ENCODE data around the gene SDK2. TPM values are rescaled to one million over a fixed set of nuclear protein-coding genes. Genes with fewer than 3 reads are reported as not detected.

Gene SDK2
- total RNA-seq, 1 experiment from 2014 or later: 0.14 TPM

DNA sequence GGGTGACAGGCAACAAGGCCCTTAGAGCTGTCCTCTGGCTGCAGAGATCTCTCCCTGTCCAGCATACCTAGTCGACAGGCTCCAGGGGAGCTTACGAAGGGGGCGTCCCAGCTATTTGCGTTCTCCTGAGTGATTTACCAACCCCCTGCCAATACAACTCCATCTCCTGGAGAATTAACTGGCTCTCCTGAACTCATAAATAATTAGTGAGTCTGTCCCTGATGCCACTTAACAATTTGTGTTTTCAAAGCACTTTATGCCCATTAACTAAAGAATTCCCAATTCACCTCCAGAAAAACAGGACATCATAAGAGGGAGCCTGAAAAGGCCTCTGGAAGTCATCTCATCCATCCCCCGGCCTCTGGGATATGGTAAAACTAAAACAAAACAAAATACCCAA is 26.7 kb downstream of the SDK2 start:
- in situ Hi-C loops (cut with HindIII; ENCODE audit: low pct_unique_long_range_greater_than_20kb, low sequenced_read_pairs): no loop called here
- DNase-seq (ENCODE audit: low read depth): no peak

DNA sequence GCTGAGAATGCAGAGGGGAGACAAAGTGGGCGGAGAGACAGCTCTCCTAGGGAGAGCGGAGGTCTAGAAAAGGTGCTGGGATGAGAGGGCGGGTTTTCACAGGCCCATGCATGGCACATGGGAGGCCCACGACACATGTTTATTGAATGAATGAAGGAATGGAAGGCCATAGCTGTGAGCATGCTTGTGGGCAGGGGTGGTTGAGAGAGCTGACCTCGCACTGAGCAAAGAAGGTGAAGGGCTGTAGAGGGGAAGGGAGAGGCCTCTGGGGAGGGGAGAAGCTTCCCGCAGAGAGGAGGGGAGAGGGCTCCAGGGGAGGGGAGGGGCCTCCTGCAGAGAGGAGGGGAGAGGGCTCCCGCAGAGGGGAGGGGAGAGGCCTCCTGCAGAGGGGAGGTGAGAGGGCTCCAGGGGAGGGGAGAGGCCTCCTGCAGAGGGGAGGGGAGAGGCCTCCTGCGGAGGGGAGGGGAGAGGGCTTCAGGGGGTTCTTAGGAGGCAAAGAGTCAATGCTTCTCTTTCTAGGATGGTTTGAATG is 27.3 kb downstream of the SDK2 start:
- in situ Hi-C loops (cut with HindIII; ENCODE audit: low pct_unique_long_range_greater_than_20kb, low sequenced_read_pairs): no loop called here
- no peak for DNase-seq (ENCODE audit: low read depth)

DNA sequence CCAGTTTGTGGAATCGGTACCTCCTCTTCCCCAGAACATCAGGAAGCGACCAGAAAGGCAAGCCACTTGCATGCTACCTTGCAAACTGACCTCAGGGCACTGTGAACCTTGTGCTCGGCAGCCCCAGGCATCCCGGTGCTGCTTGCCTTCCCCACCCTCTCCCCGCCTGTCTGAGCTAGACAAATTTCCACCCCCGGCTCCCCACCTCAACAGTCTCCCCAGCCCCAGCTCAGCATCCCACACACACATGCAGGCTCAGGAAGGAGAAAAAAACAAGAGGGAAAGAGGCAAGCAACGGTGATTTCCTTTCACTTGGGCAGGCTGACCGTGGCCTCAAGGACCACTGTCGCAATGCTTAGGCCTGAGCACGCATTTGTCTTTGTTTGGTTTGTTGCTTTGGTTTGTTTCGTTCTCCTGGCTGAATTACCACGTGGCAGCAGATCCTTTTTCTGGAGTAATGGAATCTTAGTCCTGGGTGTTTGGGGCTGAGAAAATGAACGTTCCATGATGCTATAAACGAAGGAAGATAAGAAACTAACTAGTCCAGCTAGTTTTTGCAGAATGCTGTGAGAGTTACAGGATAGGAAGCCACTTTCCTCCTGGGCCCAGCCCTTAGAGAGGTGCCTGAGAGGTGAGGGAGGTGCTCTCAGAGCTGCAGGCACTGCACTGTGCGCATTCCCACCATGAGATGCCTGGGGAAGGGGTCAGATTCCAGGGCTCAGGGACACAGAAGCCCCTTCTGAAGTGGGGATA is 27.9 kb downstream of the SDK2 start:
- no peak for DNase-seq (ENCODE audit: low read depth)
- in situ Hi-C loops (cut with HindIII; ENCODE audit: low pct_unique_long_range_greater_than_20kb, low sequenced_read_pairs): no loop called here

DNA sequence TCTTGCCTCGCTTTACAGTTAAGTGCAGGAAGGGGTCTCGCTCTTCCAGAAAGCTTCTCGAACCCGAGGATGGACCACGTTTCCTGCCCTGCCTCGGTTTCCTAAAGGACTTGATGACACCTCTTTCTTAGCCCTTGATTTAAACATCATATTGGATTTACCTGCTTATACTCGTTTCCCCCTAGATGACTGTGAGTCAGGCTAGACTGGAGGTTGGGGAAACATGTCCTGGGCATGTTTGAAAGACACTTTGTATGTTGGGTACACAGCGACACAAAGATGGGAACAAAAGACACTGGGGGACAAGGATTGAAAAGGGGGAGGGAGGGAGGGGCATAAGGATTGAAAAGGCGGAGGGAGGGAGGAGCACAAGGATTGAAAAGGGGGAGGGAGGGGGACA is 30.0 kb downstream of the SDK2 start:
- no peak for DNase-seq (ENCODE audit: low read depth)
- in situ Hi-C loops (cut with HindIII; ENCODE audit: low pct_unique_long_range_greater_than_20kb, low sequenced_read_pairs): no loop called here

DNA sequence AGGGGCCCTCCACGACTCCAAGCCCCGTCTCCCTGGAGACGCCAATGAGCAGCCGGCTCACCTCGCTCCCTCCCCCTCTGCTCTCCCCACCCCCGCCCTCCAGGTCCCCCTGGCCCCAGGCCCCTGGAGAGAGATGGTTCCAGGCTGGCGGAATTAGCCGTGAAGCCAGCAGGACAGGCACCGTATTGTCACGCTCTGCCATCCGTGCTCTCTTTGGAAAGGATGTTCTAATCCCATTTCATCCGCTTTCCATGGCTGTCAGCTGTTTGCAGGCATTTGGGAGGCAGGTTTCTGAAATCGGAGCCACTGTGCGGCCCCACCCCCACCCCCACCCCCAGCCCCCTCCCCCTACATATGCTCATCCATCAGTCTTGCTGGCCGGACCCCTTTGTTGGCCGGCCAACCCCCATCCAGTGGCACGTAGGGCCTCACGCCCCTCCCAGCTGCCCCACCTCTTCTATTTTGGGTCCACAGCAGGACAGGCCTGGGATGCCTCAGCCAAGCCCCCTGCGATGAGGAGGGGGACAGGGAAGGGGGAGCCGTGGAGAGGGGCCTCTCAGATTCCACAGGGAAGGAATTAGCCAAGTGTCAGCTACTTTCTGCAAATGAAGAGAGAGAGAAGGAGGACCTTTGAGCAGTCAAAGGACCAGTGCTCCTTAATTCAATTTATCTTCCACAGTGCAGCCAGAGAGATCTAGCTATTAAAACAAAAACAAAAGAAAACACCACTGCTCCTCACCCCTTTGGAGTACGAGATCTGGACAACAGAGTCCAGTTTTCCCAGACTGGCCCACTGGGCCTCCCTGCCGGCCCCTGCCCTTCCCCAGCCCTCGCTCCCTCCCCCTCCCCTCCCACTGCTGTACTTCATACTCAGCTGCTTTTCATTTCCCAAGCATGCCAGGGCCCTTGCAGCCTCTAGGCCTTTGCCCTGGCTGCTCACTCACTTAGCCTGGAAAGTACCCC is 30.7 kb downstream of the SDK2 start:
- in situ Hi-C loops (cut with HindIII; ENCODE audit: low pct_unique_long_range_greater_than_20kb, low sequenced_read_pairs): no loop called here
- no peak for DNase-seq (ENCODE audit: low read depth)

DNA sequence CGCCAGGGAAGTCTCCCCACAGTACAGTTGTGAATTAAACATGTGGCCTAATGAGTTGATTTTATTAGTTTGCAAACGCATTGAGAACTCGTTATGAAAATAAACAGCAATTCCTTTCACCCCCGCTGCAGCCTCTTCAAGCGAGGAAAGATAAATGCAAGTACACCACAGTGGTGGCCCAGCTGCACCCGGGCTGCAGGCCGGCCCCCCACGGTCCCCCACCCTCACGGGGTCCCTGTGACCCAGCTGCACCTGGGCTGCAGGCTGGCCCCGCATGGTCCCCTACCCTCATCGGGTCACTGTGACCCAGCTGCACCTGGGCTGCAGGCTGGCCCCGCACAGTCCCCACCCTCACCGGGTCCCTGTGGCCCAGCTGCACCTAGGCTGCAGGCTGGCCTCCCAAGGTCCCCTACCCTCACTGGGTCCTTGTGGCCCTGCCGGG is 32.2 kb downstream of the SDK2 start:
- DNase-seq (ENCODE audit: low read depth): no peak
- in situ Hi-C loops (cut with HindIII; ENCODE audit: low pct_unique_long_range_greater_than_20kb, low sequenced_read_pairs): no loop called here

DNA sequence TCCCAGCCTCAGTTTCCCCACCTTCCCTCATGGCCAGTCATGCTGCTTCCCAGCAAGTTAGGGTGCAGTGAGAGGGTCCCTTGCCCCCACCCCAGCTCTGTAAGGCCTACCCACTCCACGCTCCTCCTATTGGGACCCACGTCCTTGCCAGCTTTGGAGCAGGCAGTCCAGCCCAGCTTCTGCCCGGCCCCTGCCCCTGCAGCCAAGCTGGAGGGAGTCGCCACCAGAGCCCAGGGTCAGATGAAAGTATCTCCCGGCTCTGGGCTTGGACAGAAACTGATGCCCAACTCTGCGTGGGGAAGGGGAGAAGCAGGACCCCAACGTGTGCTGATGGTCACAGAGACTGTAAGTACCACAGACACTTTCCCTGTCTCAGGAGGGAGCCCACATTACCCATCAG is 32.6 kb downstream of the SDK2 start:
- in situ Hi-C loops (cut with HindIII; ENCODE audit: low pct_unique_long_range_greater_than_20kb, low sequenced_read_pairs): no loop called here
- DNase-seq (ENCODE audit: low read depth): no peak

DNA sequence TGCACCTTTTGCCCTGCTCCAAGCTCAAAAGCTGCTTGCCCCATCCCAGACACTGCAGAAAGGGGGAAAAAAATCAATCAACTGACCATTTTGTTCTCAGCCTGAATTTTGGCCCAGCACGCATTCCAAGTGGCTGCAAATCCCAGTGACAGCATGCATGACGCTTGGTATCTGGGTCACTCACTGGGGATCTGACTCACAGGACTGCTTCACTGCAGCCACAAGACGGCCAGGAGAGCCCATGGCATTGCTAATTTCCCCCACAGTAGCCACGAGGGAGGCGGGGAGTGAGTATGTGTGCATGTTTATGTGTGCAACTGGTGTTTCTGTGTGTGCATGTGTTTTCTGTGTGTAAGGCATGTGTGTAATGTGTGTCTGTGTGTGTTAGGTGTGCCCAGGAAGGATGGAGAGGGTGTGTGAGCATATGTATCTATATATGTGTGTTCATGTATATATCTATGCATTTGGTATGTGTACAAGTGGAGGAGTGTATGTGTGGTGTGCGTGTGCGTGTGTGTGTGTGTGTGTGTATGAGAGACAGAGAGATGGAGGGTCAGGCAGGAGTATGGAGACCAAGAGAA is 33.8 kb downstream of the SDK2 start:
- no peak for DNase-seq (ENCODE audit: low read depth)
- in situ Hi-C loops (cut with HindIII; ENCODE audit: low pct_unique_long_range_greater_than_20kb, low sequenced_read_pairs): no loop called here

DNA sequence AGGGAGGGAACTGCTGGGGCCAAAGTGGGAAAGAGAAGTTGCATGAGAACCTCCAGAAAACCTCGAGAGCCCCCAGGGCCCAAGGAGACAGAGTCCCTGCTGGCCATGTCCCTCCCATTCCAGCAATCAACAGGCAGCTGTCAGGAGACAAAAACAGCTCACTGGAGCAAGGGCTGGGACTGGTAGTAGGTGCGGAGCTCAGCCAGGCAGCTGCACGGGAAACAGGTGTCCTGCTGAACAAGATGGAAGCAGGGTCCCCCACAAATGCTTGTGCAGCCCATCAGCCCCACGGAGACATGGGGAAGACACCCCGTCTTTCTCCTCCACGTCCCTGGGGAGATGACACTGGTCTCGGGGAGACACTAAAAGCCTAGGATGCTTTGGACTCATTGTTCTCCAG is 34.5 kb downstream of the SDK2 start:
- DNase-seq (ENCODE audit: low read depth): no peak
- in situ Hi-C loops (cut with HindIII; ENCODE audit: low pct_unique_long_range_greater_than_20kb, low sequenced_read_pairs): no loop called here

DNA sequence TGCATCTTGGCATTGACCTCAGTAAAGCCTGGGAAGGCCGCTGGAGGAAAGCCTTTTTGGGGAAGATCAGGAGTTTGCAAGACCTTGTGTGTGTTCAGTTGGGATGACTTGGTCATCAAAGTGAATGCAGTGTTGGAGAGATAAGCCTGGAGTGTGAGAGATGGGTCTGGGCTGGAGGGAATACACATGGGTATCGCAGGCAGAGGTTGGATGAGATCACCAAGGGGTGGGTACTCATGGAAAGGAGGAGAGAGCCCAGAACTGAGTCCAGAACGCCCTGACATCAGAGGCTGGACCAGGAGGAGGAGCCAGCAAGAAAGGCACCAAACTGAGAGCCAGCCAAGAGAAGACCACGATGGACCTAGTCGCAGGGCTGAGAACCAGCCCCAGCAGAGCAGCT is 35.2 kb downstream of the SDK2 start:
- in situ Hi-C loops (cut with HindIII; ENCODE audit: low pct_unique_long_range_greater_than_20kb, low sequenced_read_pairs): no loop called here
- no peak for DNase-seq (ENCODE audit: low read depth)

DNA sequence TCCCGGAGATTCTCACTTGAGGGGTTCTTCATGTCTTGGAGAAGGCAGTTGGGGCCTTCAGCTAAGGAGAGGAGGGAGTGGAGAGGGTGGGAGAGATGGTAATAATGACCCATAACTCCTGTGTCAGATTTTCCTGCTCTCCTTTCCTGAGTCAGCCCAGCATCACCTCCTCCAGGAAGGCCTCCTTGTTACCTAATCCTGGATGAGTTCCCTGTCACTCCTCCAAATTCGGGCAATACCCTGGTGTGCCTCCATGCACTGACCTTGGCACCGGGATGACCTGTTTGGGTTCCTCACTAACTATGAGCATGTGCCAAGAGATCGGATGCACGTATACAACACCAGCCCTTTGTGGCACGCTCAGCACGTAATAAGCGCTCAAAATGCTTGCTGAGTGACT is 38.8 kb downstream of the SDK2 start:
- in situ Hi-C loops (cut with HindIII; ENCODE audit: low pct_unique_long_range_greater_than_20kb, low sequenced_read_pairs): no loop called here

DNA sequence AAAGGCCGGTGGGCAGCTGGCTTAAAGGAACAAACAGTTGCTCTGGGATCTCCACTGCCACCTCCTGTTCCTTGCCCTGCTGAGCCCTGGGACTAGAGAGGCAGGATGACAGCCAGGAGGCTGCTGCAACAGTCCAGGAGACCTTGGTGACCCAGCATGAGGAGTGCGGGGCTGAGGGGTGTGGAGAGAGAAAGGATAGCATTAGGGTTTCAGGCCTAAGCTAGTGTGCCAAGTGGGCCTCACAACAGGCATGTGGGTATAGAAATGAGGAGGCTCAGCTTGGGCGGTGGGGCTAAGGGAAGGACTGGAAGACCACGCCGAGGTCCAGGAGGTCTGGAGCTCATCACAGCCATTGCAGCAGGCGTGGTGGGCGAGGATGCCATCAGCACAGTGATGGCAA is 39.8 kb downstream of the SDK2 start:
- no peak for DNase-seq (ENCODE audit: low read depth)
- in situ Hi-C loops (cut with HindIII; ENCODE audit: low pct_unique_long_range_greater_than_20kb, low sequenced_read_pairs): no loop called here

More for the DNA sequence above, 38.8 kb downstream of the SDK2 start:
- no peak for DNase-seq (ENCODE audit: low read depth)

DNA sequence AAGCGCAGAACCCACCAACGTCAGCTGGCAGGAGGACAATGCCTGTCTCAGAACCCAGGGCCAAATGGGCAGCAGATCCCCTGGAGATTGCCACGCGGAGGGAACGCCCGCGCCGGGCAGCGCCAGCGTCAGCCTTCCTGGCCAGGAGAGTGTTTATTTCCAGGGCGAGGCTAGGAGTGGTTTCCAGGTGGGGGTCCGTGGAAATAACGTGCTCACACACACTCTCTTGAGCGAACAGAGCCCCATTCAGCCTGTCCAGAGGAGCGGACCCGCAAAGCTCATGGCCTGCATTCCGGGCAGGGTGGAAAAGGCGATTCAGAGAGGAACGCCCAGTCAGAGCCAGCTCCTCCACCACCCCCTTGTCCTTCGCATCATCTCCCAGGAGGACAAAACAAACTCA is 40.3 kb downstream of the SDK2 start:
- no peak for DNase-seq (ENCODE audit: low read depth)
- in situ Hi-C loops (cut with HindIII; ENCODE audit: low pct_unique_long_range_greater_than_20kb, low sequenced_read_pairs): no loop called here

DNA sequence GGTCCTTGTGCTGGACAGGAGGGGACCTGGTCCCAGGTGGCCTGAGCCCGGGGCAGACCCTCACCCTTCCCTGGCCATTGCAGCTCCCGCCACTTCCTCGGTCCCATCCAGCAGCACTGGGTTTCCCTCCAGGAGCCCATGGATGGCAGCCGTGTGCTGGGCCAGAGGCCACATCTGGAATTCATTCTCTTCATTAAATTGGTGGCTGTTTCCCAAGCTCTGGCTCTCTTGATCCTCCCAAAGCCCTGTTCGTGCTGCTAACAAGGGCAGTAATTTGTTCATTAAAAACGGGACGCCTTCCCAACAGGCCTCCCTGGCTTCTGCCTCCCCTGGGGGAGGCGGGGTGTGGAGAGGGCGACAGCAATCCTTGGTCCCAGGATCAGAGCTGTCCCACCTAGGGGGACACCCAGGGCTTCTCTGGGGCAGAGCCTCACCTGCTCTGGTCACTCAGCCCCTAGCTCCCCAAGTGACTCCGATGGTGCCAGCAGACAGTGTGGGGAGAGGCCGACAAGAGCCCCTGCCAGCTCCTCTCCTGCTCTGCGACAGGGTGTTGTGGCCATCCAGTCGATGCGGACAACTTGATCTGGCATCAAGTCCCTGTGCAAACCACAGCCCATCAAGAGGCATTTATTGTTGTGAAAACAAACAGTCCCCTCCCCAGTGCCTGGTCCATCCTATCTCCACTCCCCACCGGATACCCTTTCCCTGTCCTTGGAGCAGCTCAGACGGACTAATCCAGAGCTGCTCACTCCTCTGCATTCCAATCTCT is 44.0 kb downstream of the SDK2 start:
- in situ Hi-C loops (cut with HindIII; ENCODE audit: low pct_unique_long_range_greater_than_20kb, low sequenced_read_pairs): no loop called here

DNA sequence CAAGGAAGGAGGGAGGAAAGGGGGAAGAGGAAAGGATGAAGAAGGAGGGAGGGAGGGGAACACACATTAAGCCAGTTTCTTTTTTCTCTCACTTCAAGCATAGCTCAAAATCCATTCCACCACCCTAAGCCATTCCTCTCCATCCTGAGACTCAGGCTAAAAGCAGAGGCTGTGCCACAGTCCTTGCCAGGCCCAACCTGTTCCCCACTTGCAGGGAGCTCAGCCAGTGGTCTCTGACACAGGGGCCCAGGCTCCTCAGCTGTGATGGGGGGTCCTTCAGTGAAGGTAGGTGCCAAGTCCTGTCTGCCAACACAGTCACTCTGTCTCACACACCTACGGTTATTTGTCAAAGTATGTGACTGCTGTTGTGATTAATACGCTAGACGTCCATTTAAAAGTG is 44.6 kb downstream of the SDK2 start:
- in situ Hi-C loops (cut with HindIII; ENCODE audit: low pct_unique_long_range_greater_than_20kb, low sequenced_read_pairs): no loop called here
- DNase-seq (ENCODE audit: low read depth): no peak

More for the DNA sequence above, 44.0 kb downstream of the SDK2 start:
- no peak for DNase-seq (ENCODE audit: low read depth)

DNA sequence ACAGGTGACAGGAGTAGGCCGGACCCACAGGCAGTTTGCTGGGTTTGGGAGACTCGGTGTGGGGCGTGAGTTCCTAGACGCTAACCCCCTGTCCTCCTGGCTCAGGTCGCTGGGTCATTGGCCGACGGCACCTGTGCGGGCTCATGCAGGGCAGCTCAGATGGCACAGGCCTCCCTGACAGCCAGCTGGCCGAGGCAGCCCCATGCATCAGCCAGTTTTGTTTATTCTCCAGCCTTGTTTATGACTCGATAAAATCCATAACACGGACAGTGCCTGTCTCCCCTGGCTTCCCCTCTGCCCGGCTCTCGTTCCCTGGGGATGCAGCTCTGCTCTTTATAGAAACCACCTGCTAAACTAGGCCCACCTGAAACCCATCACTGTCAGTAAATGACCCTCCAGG is 46.0 kb downstream of the SDK2 start:
- in situ Hi-C loops (cut with HindIII; ENCODE audit: low pct_unique_long_range_greater_than_20kb, low sequenced_read_pairs): no loop called here

DNA sequence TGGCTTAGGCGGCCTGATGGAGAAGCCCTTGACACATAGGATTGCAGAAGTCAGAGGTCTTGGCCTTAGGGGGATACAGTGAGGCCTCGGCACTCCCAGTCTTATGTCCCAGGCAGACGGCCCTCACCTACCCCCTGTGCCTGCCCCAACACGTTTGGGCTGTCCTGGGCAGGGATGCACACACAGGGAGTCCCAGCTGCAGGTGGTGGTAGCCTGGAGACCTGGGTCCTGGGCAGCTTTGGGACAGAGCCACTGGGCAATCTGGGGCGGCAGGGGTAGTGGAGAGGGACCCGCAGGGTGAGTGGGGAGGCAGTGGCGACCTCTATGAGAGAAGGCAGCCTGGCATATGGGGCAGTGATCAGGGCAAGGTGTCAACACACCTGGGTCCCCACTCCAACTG is 48.3 kb downstream of the SDK2 start:
- in situ Hi-C loops (cut with HindIII; ENCODE audit: low pct_unique_long_range_greater_than_20kb, low sequenced_read_pairs): no loop called here
- DNase-seq (ENCODE audit: low read depth): no peak

More for the DNA sequence above, 46.0 kb downstream of the SDK2 start:
- DNase-seq (ENCODE audit: low read depth): no peak

DNA sequence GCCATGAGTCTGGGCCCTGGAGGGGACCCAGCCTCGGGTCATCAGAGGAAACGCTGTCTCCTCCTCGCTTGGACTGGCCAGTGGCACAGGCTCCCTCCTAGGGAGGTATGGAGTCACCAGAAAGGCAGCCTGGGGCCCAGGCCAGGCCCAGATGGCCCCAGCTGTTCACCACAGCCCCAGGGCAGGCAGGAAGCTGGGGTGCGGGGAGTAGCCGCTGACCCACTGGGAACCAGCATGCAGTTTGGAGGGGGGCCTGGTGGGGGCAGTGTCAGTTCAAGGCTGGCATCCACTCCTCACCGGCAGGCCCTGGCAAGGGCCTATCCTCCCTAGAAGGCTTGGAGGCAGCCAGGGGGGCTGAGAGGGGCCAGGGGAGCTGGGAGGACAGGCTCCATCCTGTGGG is 48.8 kb downstream of the SDK2 start:
- in situ Hi-C loops (cut with HindIII; ENCODE audit: low pct_unique_long_range_greater_than_20kb, low sequenced_read_pairs): no loop called here
- no peak for DNase-seq (ENCODE audit: low read depth)

Measured in Caki2 (cell line).